HEK293 (cell line): Measurements from ENCODE around the gene SORCS3.

Source experiments
- CTCF ChIA-PET: fragments of 350-600 bp; formaldehyde crosslinking; extraction: SDS; loops from one replicate; lab custom pipeline; 2021; ENCODE audit warnings: antibody characterized with exemption; lab: Yijun Ruan, JAX
- POLR2A ChIA-PET: fragments of 300-600 bp; formaldehyde crosslinking; extraction: SDS; loops from one replicate; lab custom pipeline; 2020; ENCODE audit warnings: antibody characterized with exemption, inconsistent platforms; lab: Yijun Ruan, JAX
- H3K27ac ChIP-seq: fragments of 200-500 bp; sonication (Bioruptor generic); 2 replicates; pipeline ENCODE4 v1.5.1; 2014; ENCODE audit warnings: low read depth, low read length, control low read depth, inconsistent platforms; ENCODE audit errors: extremely low read depth
- H3K36me3 ChIP-seq, 2 experiments: fragments of 200-500 bp in 1 of 2; sonication (Bioruptor generic) in 1 of 2; 1 replicate in 1 of 2; 2 replicates in 1 of 2; pipeline ENCODE4 v1.5.1; 2014 to 2017; ENCODE audit warnings: inconsistent platforms in 2 of 2, low read length in 2 of 2; ENCODE audit not compliant: control insufficient read depth in 2 of 2, insufficient read depth in 1 of 2
- H3K4me1 ChIP-seq: fragments of 200-500 bp; sonication (Bioruptor generic); 2 replicates; pipeline ENCODE4 v1.5.1; 2014; ENCODE audit warnings: mild to moderate bottlenecking, low read length, inconsistent platforms; ENCODE audit not compliant: control insufficient read depth, insufficient read depth
- H3K4me3 ChIP-seq: 2 replicates; pipeline ENCODE4 v1.5.1; 2011; ENCODE audit warnings: low read depth, mild to moderate bottlenecking, control low read depth, low read length, moderate library complexity
- H3K9me3 ChIP-seq: fragments of 200-500 bp; sonication (Bioruptor generic); 2 replicates; pipeline ENCODE4 v1.5.1; 2014; ENCODE audit warnings: low read depth, low read length, inconsistent platforms; ENCODE audit not compliant: control insufficient read depth, insufficient read depth
- FEZF1 ChIP-seq: fragments of 450-650 bp; formaldehyde crosslinking; IDR thresholded peaks from 2 replicates; pipeline ENCODE4 v1.5.1; 2016; ENCODE audit warnings: missing biosample characterization, missing genetic modification characterization
- GLI2 ChIP-seq: fragments of 450-650 bp; formaldehyde crosslinking; IDR thresholded peaks from 2 replicates; pipeline ENCODE4; 2017; ENCODE audit warnings: missing biosample characterization, missing genetic modification characterization, low read depth, borderline replicate concordance
- GLIS2 ChIP-seq: fragments of 450-650 bp; formaldehyde crosslinking; IDR thresholded peaks from 2 replicates; pipeline ENCODE4 v1.5.1; 2016; ENCODE audit warnings: missing biosample characterization, missing genetic modification characterization
- KLF16 ChIP-seq: fragments of 450-650 bp; formaldehyde crosslinking; IDR thresholded peaks from 2 replicates; pipeline ENCODE4 v1.5.1; 2017; ENCODE audit warnings: missing biosample characterization, missing genetic modification characterization
- MEIS1 ChIP-seq: sonication (generic); formaldehyde crosslinking; IDR thresholded peaks from 2 replicates; pipeline ENCODE4 v1.8.1; 2022; ENCODE audit warnings: missing genetic modification reagents, mild to moderate bottlenecking, borderline replicate concordance
- RBAK ChIP-seq: fragments of 450-650 bp; formaldehyde crosslinking; IDR thresholded peaks from 2 replicates; pipeline ENCODE4 v1.5.1; 2016; ENCODE audit warnings: missing biosample characterization, missing genetic modification characterization
- SCRT2 ChIP-seq: fragments of 450-650 bp; formaldehyde crosslinking; IDR thresholded peaks from 2 replicates; pipeline ENCODE4 v1.5.1; 2016; ENCODE audit warnings: missing biosample characterization, missing genetic modification characterization
- ZBTB1 ChIP-seq: fragments of 450-650 bp; formaldehyde crosslinking; IDR thresholded peaks from 2 replicates; pipeline ENCODE4 v1.5.1; 2016; ENCODE audit warnings: missing biosample characterization, missing genetic modification characterization
- ZNF138 ChIP-seq: fragments of 450-650 bp; formaldehyde crosslinking; IDR thresholded peaks from 2 replicates; pipeline ENCODE4 v1.5.1; 2016; ENCODE audit warnings: missing biosample characterization, missing genetic modification characterization, borderline replicate concordance
- ZNF146 ChIP-seq: fragments of 450-650 bp; formaldehyde crosslinking; IDR thresholded peaks from 2 replicates; pipeline ENCODE4 v1.5.1; 2016; ENCODE audit warnings: missing biosample characterization, missing genetic modification characterization
- ZNF184 ChIP-seq: fragments of 450-650 bp; IDR thresholded peaks from 2 replicates; pipeline ENCODE4 v1.5.1; 2018; ENCODE audit warnings: missing biosample characterization, mild to moderate bottlenecking, missing genetic modification characterization
- ZNF544 ChIP-seq: fragments of 450-650 bp; formaldehyde crosslinking; IDR thresholded peaks from 2 replicates; pipeline ENCODE4 v1.5.0; 2017; ENCODE audit warnings: missing biosample characterization, missing genetic modification characterization
- ZNF548 ChIP-seq: fragments of 450-650 bp; formaldehyde crosslinking; IDR thresholded peaks from 2 replicates; pipeline ENCODE4 v1.5.1; 2016; ENCODE audit warnings: missing biosample characterization, missing genetic modification characterization
- ZNF549 ChIP-seq: fragments of 450-650 bp; IDR thresholded peaks from 2 replicates; pipeline ENCODE4 v1.5.1; 2018; ENCODE audit warnings: missing biosample characterization, missing genetic modification characterization, mild to moderate bottlenecking, inconsistent platforms, moderate library complexity
- ZNF560 ChIP-seq: fragments of 450-650 bp; formaldehyde crosslinking; IDR thresholded peaks from 2 replicates; pipeline ENCODE4 v1.5.1; 2017; ENCODE audit warnings: missing biosample characterization, missing genetic modification characterization, borderline replicate concordance
- ZNF600 ChIP-seq: fragments of 450-650 bp; formaldehyde crosslinking; IDR thresholded peaks from 2 replicates; pipeline ENCODE4 v1.5.1; 2016; ENCODE audit warnings: missing biosample characterization, missing genetic modification characterization
- ZNF777 ChIP-seq: fragments of 450-650 bp; formaldehyde crosslinking; IDR thresholded peaks from 2 replicates; pipeline ENCODE4 v1.5.1; 2017; ENCODE audit warnings: missing biosample characterization, missing genetic modification characterization, borderline replicate concordance
- ZNF785 ChIP-seq: fragments of 450-650 bp; formaldehyde crosslinking; IDR thresholded peaks from 2 replicates; pipeline ENCODE4 v1.5.1; 2016; ENCODE audit warnings: missing biosample characterization, missing genetic modification characterization
- ZXDB ChIP-seq: fragments of 450-650 bp; formaldehyde crosslinking; IDR thresholded peaks from 2 replicates; pipeline ENCODE4 v1.5.1; 2016; ENCODE audit warnings: missing biosample characterization, missing genetic modification characterization
- TF ChIP-seq, protein P1 (sequence below): fragments of 450-650 bp; formaldehyde crosslinking; IDR thresholded peaks from 2 replicates; pipeline ENCODE4 v1.5.1; 2016; ENCODE audit warnings: missing biosample characterization, missing genetic modification characterization
- TF ChIP-seq, protein P2 (sequence below): fragments of 450-650 bp; formaldehyde crosslinking; conservative IDR thresholded peaks from 2 replicates; pipeline ENCODE4 v1.5.1; 2016; ENCODE audit warnings: low read depth, missing biosample characterization, missing genetic modification characterization
- TF ChIP-seq, protein P3 (sequence below): fragments of 450-650 bp; formaldehyde crosslinking; IDR thresholded peaks from 2 replicates; pipeline ENCODE4 v1.5.1; 2017; ENCODE audit warnings: missing biosample characterization, missing genetic modification characterization
- TF ChIP-seq, protein P4 (sequence below): fragments of 450-650 bp; formaldehyde crosslinking; IDR thresholded peaks from 2 replicates; pipeline ENCODE4 v1.5.1; 2016; ENCODE audit warnings: missing biosample characterization, missing genetic modification characterization

SORCS3 gene

DNA sequence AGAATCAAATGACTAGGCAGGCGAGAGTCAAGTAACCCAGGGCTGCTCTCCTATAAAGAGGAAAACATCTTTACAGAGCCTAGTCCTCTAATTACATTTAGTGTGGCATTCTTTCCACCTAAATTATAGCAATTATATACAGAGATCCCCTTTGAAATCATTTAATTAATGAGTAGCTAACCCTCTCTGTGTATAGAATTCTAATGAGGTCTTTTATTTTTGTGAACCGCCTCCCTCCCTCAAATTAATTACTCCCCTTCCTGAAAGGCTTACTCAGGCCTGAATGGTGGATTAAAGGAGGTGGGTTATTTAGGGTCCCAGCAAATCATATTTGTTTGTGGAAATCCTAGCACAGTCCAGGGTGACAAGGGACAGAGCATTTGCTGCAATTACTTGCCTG, 551.8 kb downstream of the SORCS3 start (continued):
- TF ChIP-seq SCRT2 (tag by site-specific recombination), result no peak
- no peak for TF ChIP-seq ZNF785 (tag by site-specific recombination)
- TF ChIP-seq, protein P1, sequence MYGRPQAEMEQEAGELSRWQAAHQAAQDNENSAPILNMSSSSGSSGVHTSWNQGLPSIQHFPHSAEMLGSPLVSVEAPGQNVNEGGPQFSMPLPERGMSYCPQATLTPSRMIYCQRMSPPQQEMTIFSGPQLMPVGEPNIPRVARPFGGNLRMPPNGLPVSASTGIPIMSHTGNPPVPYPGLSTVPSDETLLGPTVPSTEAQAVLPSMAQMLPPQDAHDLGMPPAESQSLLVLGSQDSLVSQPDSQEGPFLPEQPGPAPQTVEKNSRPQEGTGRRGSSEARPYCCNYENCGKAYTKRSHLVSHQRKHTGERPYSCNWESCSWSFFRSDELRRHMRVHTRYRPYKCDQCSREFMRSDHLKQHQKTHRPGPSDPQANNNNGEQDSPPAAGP, result no peak
- no peak for TF ChIP-seq ZNF146
- TF ChIP-seq, protein P2, sequence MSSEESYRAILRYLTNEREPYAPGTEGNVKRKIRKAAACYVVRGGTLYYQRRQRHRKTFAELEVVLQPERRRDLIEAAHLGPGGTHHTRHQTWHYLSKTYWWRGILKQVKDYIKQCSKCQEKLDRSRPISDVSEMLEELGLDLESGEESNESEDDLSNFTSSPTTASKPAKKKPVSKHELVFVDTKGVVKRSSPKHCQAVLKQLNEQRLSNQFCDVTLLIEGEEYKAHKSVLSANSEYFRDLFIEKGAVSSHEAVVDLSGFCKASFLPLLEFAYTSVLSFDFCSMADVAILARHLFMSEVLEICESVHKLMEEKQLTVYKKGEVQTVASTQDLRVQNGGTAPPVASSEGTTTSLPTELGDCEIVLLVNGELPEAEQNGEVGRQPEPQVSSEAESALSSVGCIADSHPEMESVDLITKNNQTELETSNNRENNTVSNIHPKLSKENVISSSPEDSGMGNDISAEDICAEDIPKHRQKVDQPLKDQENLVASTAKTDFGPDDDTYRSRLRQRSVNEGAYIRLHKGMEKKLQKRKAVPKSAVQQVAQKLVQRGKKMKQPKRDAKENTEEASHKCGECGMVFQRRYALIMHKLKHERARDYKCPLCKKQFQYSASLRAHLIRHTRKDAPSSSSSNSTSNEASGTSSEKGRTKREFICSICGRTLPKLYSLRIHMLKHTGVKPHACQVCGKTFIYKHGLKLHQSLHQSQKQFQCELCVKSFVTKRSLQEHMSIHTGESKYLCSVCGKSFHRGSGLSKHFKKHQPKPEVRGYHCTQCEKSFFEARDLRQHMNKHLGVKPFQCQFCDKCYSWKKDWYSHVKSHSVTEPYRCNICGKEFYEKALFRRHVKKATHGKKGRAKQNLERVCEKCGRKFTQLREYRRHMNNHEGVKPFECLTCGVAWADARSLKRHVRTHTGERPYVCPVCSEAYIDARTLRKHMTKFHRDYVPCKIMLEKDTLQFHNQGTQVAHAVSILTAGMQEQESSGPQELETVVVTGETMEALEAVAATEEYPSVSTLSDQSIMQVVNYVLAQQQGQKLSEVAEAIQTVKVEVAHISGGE, result no peak
- TF ChIP-seq, protein P3, sequence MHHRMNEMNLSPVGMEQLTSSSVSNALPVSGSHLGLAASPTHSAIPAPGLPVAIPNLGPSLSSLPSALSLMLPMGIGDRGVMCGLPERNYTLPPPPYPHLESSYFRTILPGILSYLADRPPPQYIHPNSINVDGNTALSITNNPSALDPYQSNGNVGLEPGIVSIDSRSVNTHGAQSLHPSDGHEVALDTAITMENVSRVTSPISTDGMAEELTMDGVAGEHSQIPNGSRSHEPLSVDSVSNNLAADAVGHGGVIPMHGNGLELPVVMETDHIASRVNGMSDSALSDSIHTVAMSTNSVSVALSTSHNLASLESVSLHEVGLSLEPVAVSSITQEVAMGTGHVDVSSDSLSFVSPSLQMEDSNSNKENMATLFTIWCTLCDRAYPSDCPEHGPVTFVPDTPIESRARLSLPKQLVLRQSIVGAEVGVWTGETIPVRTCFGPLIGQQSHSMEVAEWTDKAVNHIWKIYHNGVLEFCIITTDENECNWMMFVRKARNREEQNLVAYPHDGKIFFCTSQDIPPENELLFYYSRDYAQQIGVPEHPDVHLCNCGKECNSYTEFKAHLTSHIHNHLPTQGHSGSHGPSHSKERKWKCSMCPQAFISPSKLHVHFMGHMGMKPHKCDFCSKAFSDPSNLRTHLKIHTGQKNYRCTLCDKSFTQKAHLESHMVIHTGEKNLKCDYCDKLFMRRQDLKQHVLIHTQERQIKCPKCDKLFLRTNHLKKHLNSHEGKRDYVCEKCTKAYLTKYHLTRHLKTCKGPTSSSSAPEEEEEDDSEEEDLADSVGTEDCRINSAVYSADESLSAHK (tag by site-specific recombination), result no peak
- TF ChIP-seq ZNF544 (tag by site-specific recombination), result no peak
- TF ChIP-seq ZNF600 (tag by site-specific recombination), result no peak
- no peak for TF ChIP-seq ZNF560
- no peak for TF ChIP-seq ZNF549 (tag by site-specific recombination)
- TF ChIP-seq, all 188 proteins: peak for 0

DNA sequence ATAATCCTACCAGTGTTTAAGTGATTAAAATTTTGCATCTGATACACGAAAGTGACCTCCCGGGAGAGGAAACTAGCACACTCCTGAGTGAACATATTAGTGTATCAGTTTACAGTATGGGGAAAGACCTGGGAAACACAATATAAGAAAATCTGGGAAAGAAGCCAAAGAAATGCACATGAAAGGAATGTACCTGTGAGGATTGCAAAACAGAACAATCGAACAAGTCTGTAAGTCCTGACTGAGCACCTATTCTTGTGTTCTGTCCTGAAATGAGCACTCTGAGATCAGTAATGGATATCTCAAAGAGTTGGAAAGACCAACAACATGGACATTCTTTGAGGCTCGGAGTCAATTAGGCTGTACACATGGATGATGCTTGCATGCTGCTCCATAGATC, 554.7 kb downstream of the SORCS3 start:
- Histone ChIP-seq H3K4me3 (no peak overlapping the region), H3K36me3 (no peaks in the 10 kb centered on the region), H3K27ac (no peak overlapping the region), H3K4me1 (no peaks in the 10 kb centered on the region), H3K9me3 (no peaks in the 10 kb centered on the region)
- TF ChIP-seq RBAK (tag by site-specific recombination), result no peak
- TF ChIP-seq FEZF1 (tag by site-specific recombination), result no peak
- TF ChIP-seq ZNF544 (tag by site-specific recombination), result no peak
- no peak for TF ChIP-seq ZNF138 (tag by site-specific recombination)
- no peak for TF ChIP-seq ZNF184 (tag by site-specific recombination)
- TF ChIP-seq MEIS1 (CRISPR knock-in tag), result no peak
- no peak for TF ChIP-seq ZNF777
- TF ChIP-seq GLI2 (tag by site-specific recombination), result no peak
- TF ChIP-seq, protein P4, sequence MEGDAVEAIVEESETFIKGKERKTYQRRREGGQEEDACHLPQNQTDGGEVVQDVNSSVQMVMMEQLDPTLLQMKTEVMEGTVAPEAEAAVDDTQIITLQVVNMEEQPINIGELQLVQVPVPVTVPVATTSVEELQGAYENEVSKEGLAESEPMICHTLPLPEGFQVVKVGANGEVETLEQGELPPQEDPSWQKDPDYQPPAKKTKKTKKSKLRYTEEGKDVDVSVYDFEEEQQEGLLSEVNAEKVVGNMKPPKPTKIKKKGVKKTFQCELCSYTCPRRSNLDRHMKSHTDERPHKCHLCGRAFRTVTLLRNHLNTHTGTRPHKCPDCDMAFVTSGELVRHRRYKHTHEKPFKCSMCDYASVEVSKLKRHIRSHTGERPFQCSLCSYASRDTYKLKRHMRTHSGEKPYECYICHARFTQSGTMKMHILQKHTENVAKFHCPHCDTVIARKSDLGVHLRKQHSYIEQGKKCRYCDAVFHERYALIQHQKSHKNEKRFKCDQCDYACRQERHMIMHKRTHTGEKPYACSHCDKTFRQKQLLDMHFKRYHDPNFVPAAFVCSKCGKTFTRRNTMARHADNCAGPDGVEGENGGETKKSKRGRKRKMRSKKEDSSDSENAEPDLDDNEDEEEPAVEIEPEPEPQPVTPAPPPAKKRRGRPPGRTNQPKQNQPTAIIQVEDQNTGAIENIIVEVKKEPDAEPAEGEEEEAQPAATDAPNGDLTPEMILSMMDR, result no peak
- no peak for TF ChIP-seq GLIS2 (tag by site-specific recombination)
- no peak for TF ChIP-seq KLF16 (tag by site-specific recombination)
- no peak for TF ChIP-seq ZXDB (tag by site-specific recombination)
- no peak for TF ChIP-seq ZBTB1 (tag by site-specific recombination)
- no peak for TF ChIP-seq ZNF548 (tag by site-specific recombination)
- TF ChIP-seq, all 188 proteins: peak for 0
- ChIA-PET POLR2A (no interaction called here), CTCF (no interaction called here)
